Hepatocyte (in vitro differentiated cells): ENCODE data around the gene HLX. TPM values are rescaled to one million over a fixed set of nuclear protein-coding genes. Genes with fewer than 3 reads are reported as not detected.

Experiments
- DNase-seq: peaks from one replicate; pipeline ENCODE4 v3.0.0-alpha.2; 2016; ENCODE audit warnings: low spot score
- H2AFZ ChIP-seq: fragments of 200-600 bp; sonication (generic); 2 replicates; pipeline ENCODE4 v1.6.0; 2016; ENCODE audit warnings: antibody characterized with exemption, mild to moderate bottlenecking
- H3K27ac ChIP-seq: fragments of 200-600 bp; sonication (generic); 2 replicates; pipeline ENCODE4 v1.5.1; 2016; ENCODE audit warnings: mild to moderate bottlenecking
- H3K27me3 ChIP-seq: fragments of 200-600 bp; sonication (generic); 2 replicates; pipeline ENCODE4 v1.6.1; 2016
- H3K36me3 ChIP-seq: fragments of 200-600 bp; sonication (generic); replicated peaks from 2 replicates; pipeline ENCODE4 v1.5.1; 2016; ENCODE audit warnings: low read depth; ENCODE audit not compliant: insufficient read depth
- H3K4me1 ChIP-seq: fragments of 200-600 bp; sonication (generic); 2 replicates; pipeline ENCODE4 v1.5.1; 2016; ENCODE audit warnings: mild to moderate bottlenecking, moderate library complexity; ENCODE audit not compliant: insufficient read depth
- H3K4me2 ChIP-seq: fragments of 200-600 bp; sonication (generic); 2 replicates; pipeline ENCODE4 v1.6.0; 2016
- H3K4me3 ChIP-seq: fragments of 200-600 bp; sonication (generic); 2 replicates; pipeline ENCODE4 v1.5.1; 2016; ENCODE audit warnings: mild to moderate bottlenecking
- H3K79me2 ChIP-seq: fragments of 200-600 bp; sonication (generic); 2 replicates; pipeline ENCODE4 v1.6.0; 2017; ENCODE audit warnings: mild to moderate bottlenecking
- H3K9me2 ChIP-seq: fragments of 200-600 bp; sonication (generic); replicated peaks from 2 replicates; pipeline ENCODE4 v1.6.0; 2017; ENCODE audit warnings: mild to moderate bottlenecking; ENCODE audit not compliant: insufficient read depth
- H3K9me3 ChIP-seq: fragments of 200-600 bp; sonication (generic); 2 replicates; pipeline ENCODE4 v1.5.1; 2016; ENCODE audit warnings: low read depth, mild to moderate bottlenecking
- H4K20me1 ChIP-seq: fragments of 200-600 bp; sonication (generic); 2 replicates; pipeline ENCODE4 v1.6.0; 2016; ENCODE audit warnings: mild to moderate bottlenecking; ENCODE audit not compliant: insufficient read depth, poor library complexity, severe bottlenecking
- EZH2 ChIP-seq: fragments of 200-600 bp; sonication (generic); IDR thresholded peaks from 2 replicates; pipeline ENCODE4 v1.6.1; 2016; ENCODE audit warnings: antibody characterized with exemption, mild to moderate bottlenecking, borderline replicate concordance
- EZH2phosphoT487 ChIP-seq: fragments of 200-600 bp; sonication (generic); IDR thresholded peaks from one replicate; pipeline ENCODE4 v1.6.1; 2018; ENCODE audit warnings: antibody characterized with exemption, mild to moderate bottlenecking, low read depth, moderate library complexity; ENCODE audit not compliant: unreplicated experiment, severe bottlenecking
- WGBS: methylation state at CpG from one replicate; pipeline ENCODE4 v1.1.6; 2016; ENCODE audit warnings: low lambda C conversion rate; ENCODE audit errors: missing lambda C conversion rate; 5-methylcytosine and 5-hydroxymethylcytosine counted together
- polyA plus RNA-seq: library from polyadenylated mRNA; unstranded; fragments of >200 nt; fragmentation: Nextera tagmentation; extraction: Ambion mirVana; gene quantifications from 2 replicates; pipeline ENCODE4 v1.2.1, GENCODE V29; 2016
- total RNA-seq: library from RNA; depleted of rRNA; stranded (reverse); fragments of >200 nt; gene quantifications from 2 replicates; pipeline ENCODE4 v1.2.3, GENCODE V29; 2014
- TF ChIP-seq, protein P1 (sequence below): fragments of 200-600 bp; sonication (generic); IDR thresholded peaks from 2 replicates; pipeline ENCODE4 v1.5.1; 2016; ENCODE audit warnings: antibody characterized with exemption, mild to moderate bottlenecking; ENCODE audit not compliant: poor library complexity

HLX gene
- total and polyA plus RNA-seq, 2 experiments from 2014 or later, result 1.4 to 6.1 TPM

DNA sequence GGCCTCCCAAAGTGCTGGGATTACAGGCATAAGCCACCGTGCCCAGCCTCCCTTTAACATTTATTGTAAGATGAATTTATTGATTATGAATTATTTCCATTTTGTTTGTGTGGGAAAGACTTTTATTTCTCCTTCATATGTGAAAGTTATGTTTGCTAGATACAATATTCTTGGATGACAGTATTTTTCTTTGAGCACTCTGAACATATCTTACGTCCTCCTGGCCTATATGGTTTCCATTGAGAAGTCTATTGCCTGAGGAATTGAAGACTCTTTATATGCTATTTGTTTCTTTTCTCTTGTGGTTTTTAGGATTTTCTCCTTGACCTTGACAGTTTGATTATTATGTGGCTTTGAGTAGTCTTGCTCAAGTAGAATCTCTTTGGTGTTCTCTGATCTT, 26.8 kb upstream of the HLX start:
- no peaks in the 10 kb centered on the region for H4K20me1 ChIP-seq
- 96% methylated on average over 2 of the region's 2 CpGs for WGBS
- H3K9me2 ChIP-seq, result no peaks in the 10 kb centered on the region
- no peaks in the 10 kb centered on the region for H3K79me2 ChIP-seq
- no peaks in the 10 kb centered on the region for H3K36me3 ChIP-seq
- no peak overlapping the region for H3K4me2 ChIP-seq
- no peaks in the 10 kb centered on the region for H3K9me3 ChIP-seq
- DNase-seq, result no peak
- H3K27me3 ChIP-seq, result no peaks in the 10 kb centered on the region
- TF ChIP-seq EZH2phosphoT487, result no peak
- no peak for TF ChIP-seq EZH2
- TF ChIP-seq, protein P1, sequence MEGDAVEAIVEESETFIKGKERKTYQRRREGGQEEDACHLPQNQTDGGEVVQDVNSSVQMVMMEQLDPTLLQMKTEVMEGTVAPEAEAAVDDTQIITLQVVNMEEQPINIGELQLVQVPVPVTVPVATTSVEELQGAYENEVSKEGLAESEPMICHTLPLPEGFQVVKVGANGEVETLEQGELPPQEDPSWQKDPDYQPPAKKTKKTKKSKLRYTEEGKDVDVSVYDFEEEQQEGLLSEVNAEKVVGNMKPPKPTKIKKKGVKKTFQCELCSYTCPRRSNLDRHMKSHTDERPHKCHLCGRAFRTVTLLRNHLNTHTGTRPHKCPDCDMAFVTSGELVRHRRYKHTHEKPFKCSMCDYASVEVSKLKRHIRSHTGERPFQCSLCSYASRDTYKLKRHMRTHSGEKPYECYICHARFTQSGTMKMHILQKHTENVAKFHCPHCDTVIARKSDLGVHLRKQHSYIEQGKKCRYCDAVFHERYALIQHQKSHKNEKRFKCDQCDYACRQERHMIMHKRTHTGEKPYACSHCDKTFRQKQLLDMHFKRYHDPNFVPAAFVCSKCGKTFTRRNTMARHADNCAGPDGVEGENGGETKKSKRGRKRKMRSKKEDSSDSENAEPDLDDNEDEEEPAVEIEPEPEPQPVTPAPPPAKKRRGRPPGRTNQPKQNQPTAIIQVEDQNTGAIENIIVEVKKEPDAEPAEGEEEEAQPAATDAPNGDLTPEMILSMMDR, result no peak
- no peak overlapping the region for H3K4me3 ChIP-seq
- no peaks in the 10 kb centered on the region for H3K4me1 ChIP-seq
- no peak overlapping the region for H3K27ac ChIP-seq
- H2AFZ ChIP-seq, result no peak overlapping the region

DNA sequence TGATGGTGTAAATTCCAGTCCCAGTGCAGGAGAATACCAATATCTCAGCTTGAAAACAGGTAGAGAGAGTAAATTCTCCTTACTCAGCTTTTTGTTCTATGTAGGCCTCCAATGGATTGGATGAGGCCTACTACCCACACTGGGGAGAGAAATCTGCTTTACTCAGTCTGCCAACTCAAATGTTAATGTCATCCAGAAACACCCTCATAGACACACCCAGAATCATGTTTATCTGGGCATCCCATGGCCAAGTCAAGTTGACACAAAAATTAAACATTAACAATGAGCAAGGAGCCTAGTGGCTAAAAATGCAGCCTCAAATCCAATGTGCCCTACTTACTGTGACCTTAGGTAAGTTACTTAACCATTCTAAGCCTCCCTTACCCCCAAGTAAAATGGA, 6.9 kb upstream of the HLX start:
- H3K9me3 ChIP-seq, result no peaks in the 10 kb centered on the region

DNA sequence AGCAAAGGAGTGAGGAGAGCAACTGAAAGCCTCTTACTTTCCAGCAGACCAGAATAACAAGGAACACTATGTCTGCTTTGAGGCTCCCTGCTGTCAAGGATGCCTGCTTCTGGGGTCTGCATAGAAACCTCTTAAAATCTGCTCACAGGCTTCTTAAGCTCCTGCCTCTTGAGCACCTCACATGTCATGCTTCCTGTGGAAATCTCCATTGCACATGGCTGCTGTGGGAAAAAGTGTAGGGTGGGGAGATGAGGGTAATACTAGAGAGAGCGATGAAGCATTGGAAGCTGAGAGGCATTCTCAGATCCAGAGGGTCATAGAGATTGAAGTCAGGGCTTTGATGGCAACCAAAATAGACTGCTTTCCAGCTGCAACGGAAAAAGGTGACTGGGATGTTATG, 6.2 kb upstream of the HLX start:
- no peaks in the 10 kb centered on the region for H3K9me2 ChIP-seq
- H3K27me3 ChIP-seq, result peaks cover 36% of the 10 kb centered on the region
- no peak overlapping the region for H3K4me2 ChIP-seq
- H3K4me1 ChIP-seq, result peaks cover 12% of the 10 kb centered on the region
- no peaks in the 10 kb centered on the region for H3K9me3 ChIP-seq
- H3K79me2 ChIP-seq, result no peaks in the 10 kb centered on the region
- TF ChIP-seq EZH2phosphoT487 (no peak), EZH2 (no peak)
- TF ChIP-seq, protein P1, result no peak
- H3K27ac ChIP-seq, result no peak overlapping the region
- no peak overlapping the region for H3K4me3 ChIP-seq
- H2AFZ ChIP-seq, result no peak overlapping the region
- no peaks in the 10 kb centered on the region for H4K20me1 ChIP-seq
- no peak for DNase-seq
- no peaks in the 10 kb centered on the region for H3K36me3 ChIP-seq
- 84% methylated on average over 2 of the region's 2 CpGs for WGBS

More for the DNA sequence above, 6.9 kb upstream of the HLX start:
- DNase-seq, result no peak
- Histone ChIP-seq H3K36me3 (no peaks in the 10 kb centered on the region), H3K4me1 (peaks cover 8% of the 10 kb centered on the region), H3K27ac (no peak overlapping the region), H4K20me1 (no peaks in the 10 kb centered on the region), H3K79me2 (no peaks in the 10 kb centered on the region), H3K4me3 (no peak overlapping the region), H2AFZ (no peak overlapping the region), H3K27me3 (peaks cover 29% of the 10 kb centered on the region), H3K4me2 (no peak overlapping the region), H3K9me2 (no peaks in the 10 kb centered on the region)
- TF ChIP-seq EZH2, result no peak
- no peak for TF ChIP-seq EZH2phosphoT487
- TF ChIP-seq, protein P1, result no peak
